Loucy (cell line): ENCODE measurements around the gene CDH22.

Experiments
- EZH2phosphoT487 ChIP-seq: fragments of 200-600 bp; IDR thresholded peaks from 2 replicates; pipeline ENCODE4 v1.6.1; 2018; ENCODE audit warnings: antibody characterized with exemption, mild to moderate bottlenecking, moderate library complexity, borderline replicate concordance
- TF ChIP-seq, protein P1 (sequence below): fragments of 200-600 bp; sonication (generic); conservative IDR thresholded peaks from 2 replicates; pipeline ENCODE4 v1.5.1; 2014; ENCODE audit warnings: mild to moderate bottlenecking, antibody characterized with exemption, low read length

DNA sequence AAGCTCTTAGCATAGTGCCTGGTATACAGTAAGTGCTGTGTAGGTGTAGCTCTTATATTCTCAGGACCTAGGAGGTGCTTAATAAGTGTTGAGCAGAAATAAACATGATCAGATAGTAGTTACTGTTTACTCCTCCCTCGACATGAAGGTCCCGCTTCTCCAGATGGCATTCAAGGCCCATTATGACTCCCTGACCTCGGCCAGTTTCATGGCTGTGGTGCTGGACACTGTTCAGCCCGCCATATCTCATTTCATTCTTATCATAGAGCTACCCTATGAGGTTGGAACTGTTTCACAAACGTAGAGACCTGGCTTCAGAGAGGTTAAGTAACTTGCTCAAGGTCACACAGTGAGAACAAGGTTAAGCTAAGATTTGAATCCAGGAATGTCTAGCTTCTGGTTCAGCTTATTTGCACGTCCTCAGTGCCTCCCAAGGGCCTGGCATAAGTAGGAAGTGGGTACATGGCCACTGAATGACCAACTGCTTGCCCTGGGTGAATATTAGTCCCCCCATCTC lies 151.2 kb downstream of the CDH22 start:
- TF ChIP-seq, protein P1, sequence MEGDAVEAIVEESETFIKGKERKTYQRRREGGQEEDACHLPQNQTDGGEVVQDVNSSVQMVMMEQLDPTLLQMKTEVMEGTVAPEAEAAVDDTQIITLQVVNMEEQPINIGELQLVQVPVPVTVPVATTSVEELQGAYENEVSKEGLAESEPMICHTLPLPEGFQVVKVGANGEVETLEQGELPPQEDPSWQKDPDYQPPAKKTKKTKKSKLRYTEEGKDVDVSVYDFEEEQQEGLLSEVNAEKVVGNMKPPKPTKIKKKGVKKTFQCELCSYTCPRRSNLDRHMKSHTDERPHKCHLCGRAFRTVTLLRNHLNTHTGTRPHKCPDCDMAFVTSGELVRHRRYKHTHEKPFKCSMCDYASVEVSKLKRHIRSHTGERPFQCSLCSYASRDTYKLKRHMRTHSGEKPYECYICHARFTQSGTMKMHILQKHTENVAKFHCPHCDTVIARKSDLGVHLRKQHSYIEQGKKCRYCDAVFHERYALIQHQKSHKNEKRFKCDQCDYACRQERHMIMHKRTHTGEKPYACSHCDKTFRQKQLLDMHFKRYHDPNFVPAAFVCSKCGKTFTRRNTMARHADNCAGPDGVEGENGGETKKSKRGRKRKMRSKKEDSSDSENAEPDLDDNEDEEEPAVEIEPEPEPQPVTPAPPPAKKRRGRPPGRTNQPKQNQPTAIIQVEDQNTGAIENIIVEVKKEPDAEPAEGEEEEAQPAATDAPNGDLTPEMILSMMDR, result no peak
- TF ChIP-seq EZH2phosphoT487, result no peak
